H1 (cell line): ENCODE data around the gene CRAT. TPM values are rescaled to one million over a fixed set of nuclear protein-coding genes. Genes with fewer than 3 reads are reported as not detected.

Experiments used
- CTCF ChIA-PET: fragments of 300-600 bp; sonication (Branson Sonifier 250); formaldehyde crosslinking; loops from one replicate; lab custom pipeline; 2021; ENCODE audit not compliant: partially characterized antibody; lab: Charles Lee
- POLR2A ChIA-PET: fragments of 300-600 bp; sonication (Branson Sonifier 250); formaldehyde crosslinking; loops from one replicate; lab custom pipeline; 2021; ENCODE audit warnings: inconsistent platforms; ENCODE audit not compliant: partially characterized antibody; lab: Charles Lee
- DNase-seq, 2 experiments: peaks; one replicate each; pipeline versions ENCODE4 v3.0.0 to v3.0.0-alpha.2; 2010 to 2022; ENCODE audit warnings: low spot score in 2 of 2, low read depth in 1 of 2, mixed read lengths in 1 of 2
- FAIRE-seq: peaks from 2 replicates; lab custom pipeline; 2011; peaks lifted over from hg19 to GRCh38; lab: Jason Lieb, UNC
- H2AFZ ChIP-seq: 2 replicates; pipeline ENCODE4 v1.8.1; 2012; ENCODE audit warnings: low read length, inconsistent platforms
- H2AK5ac ChIP-seq: 2 replicates; pipeline ENCODE4 v1.6.1; 2013; ENCODE audit warnings: low read depth, low read length
- H2BK120ac ChIP-seq: replicated peaks from 2 replicates; pipeline ENCODE3; 2013; ENCODE audit warnings: low read depth, low read length, inconsistent platforms
- H2BK12ac ChIP-seq: 2 replicates; pipeline ENCODE4 v1.6.1; 2013; ENCODE audit warnings: low read depth, low read length
- H2BK15ac ChIP-seq: 2 replicates; pipeline ENCODE4 v1.6.1; 2013; ENCODE audit warnings: low read length
- H2BK20ac ChIP-seq: 2 replicates; pipeline ENCODE4 v1.6.1; 2013; ENCODE audit warnings: low read length
- H2BK5ac ChIP-seq: 2 replicates; pipeline ENCODE4 v1.6.1; 2013; ENCODE audit warnings: low read depth, low read length
- H3K14ac ChIP-seq: 2 replicates; pipeline ENCODE4 v1.6.1; 2013; ENCODE audit warnings: inconsistent platforms; ENCODE audit not compliant: insufficient read length
- H3K18ac ChIP-seq: 2 replicates; pipeline ENCODE4 v1.6.1; 2013; ENCODE audit warnings: low read length; ENCODE audit errors: extremely low read depth
- H3K23ac ChIP-seq: 2 replicates; pipeline ENCODE4 v1.6.1; 2013; ENCODE audit warnings: inconsistent platforms; ENCODE audit not compliant: insufficient read length
- H3K23me2 ChIP-seq: 2 replicates; pipeline ENCODE4 v1.6.1; 2013; ENCODE audit warnings: low read depth, low read length
- H3K27ac ChIP-seq: 2 replicates; pipeline ENCODE4 v1.6.1; 2011; ENCODE audit warnings: low read depth, low read length, inconsistent platforms
- H3K27me3 ChIP-seq, 4 experiments: replicated peaks in 1 of 4; 1 replicate in 1 of 4; 2 replicates in 3 of 4; pipeline versions ENCODE4 v1.6.1 to v1.8.1; 2011 to 2013; ENCODE audit warnings: low read length in 3 of 4, mild to moderate bottlenecking in 3 of 4, inconsistent platforms in 2 of 4, mixed read lengths in 2 of 4, moderate library complexity in 1 of 4; ENCODE audit not compliant: control insufficient read depth in 3 of 4, insufficient read depth in 3 of 4; ENCODE audit errors: extremely low read depth in 1 of 4
- H3K36me3 ChIP-seq, 4 experiments: 2 replicates each; pipeline versions ENCODE4 v1.6.1 to v1.8.1; 2011 to 2013; ENCODE audit warnings: mild to moderate bottlenecking in 4 of 4, low read length in 3 of 4, moderate library complexity in 2 of 4, control low read depth in 1 of 4, inconsistent platforms in 1 of 4; ENCODE audit not compliant: insufficient read depth in 4 of 4, control insufficient read depth in 2 of 4
- H3K4ac ChIP-seq: replicated peaks from 2 replicates; pipeline ENCODE3; 2013; ENCODE audit warnings: low read length, low read depth, mixed read lengths, inconsistent platforms; ENCODE audit not compliant: insufficient read length
- H3K4me1 ChIP-seq, 4 experiments: replicated peaks in 1 of 4; 1 replicate in 1 of 4; 2 replicates in 3 of 4; pipeline versions ENCODE4 v1.6.1 to v1.8.1; 2011 to 2013; ENCODE audit warnings: low read length in 3 of 4, inconsistent platforms in 2 of 4, mixed read lengths in 1 of 4; ENCODE audit not compliant: insufficient read depth in 4 of 4, control insufficient read depth in 3 of 4
- H3K4me2 ChIP-seq, 2 experiments: 2 replicates each; pipeline versions ENCODE4 v1.6.1 to v1.8.1; 2011 to 2013; ENCODE audit warnings: low read depth in 2 of 2, low read length in 2 of 2, control low read depth in 1 of 2, inconsistent platforms in 1 of 2, mild to moderate bottlenecking in 1 of 2; ENCODE audit not compliant: insufficient read depth in 1 of 2
- H3K4me3 ChIP-seq, 4 experiments: fragments of 200-600, 300-600 bp in 1 of 4; sonication (generic), shearing (Covaris generic), sonication (Bioruptor Twin) in 1 of 4; 2 replicates each; pipeline versions ENCODE4 v1.5.1 to v1.8.1; 2011 to 2016; ENCODE audit warnings: low read length in 4 of 4, low read depth in 3 of 4, control low read depth in 2 of 4, inconsistent platforms in 2 of 4, mild to moderate bottlenecking in 2 of 4, mixed read lengths in 1 of 4, moderate library complexity in 1 of 4; ENCODE audit not compliant: insufficient read depth in 2 of 4; ENCODE audit errors: extremely low read depth in 1 of 4
- H3K56ac ChIP-seq: replicated peaks from 2 replicates; pipeline ENCODE3; 2013; ENCODE audit warnings: low read depth, mild to moderate bottlenecking, mixed read lengths, low read length, inconsistent platforms; ENCODE audit not compliant: insufficient read length
- H3K79me1 ChIP-seq: 2 replicates; pipeline ENCODE4 v1.6.1; 2013; ENCODE audit warnings: low read depth, low read length, control low read depth
- H3K79me2 ChIP-seq, 2 experiments: 2 replicates each; pipeline versions ENCODE4 v1.6.1 to v1.8.1; 2012 to 2013; ENCODE audit warnings: low read length in 2 of 2, mild to moderate bottlenecking in 2 of 2, inconsistent platforms in 1 of 2; ENCODE audit not compliant: insufficient read depth in 2 of 2, control insufficient read depth in 1 of 2
- H3K9ac ChIP-seq, 4 experiments: replicated peaks in 1 of 4; 1 replicate in 1 of 4; 2 replicates in 3 of 4; pipeline versions ENCODE4 v1.6.1 to v1.8.1; 2011 to 2013; ENCODE audit warnings: low read depth in 3 of 4, low read length in 3 of 4, control low read depth in 2 of 4, mild to moderate bottlenecking in 2 of 4, moderate library complexity in 2 of 4, inconsistent platforms in 1 of 4; ENCODE audit errors: extremely low read depth in 1 of 4
- H3K9me3 ChIP-seq, 2 experiments: 2 replicates each; pipeline versions ENCODE4 v1.6.1 to v1.8.1; 2012 to 2013; ENCODE audit warnings: mild to moderate bottlenecking in 2 of 2, moderate library complexity in 2 of 2, control low read depth in 1 of 2, inconsistent platforms in 1 of 2, low read depth in 1 of 2, low read length in 1 of 2, mixed read lengths in 1 of 2; ENCODE audit not compliant: insufficient read depth in 2 of 2
- H4K20me1 ChIP-seq, 2 experiments: replicated peaks in 1 of 2; 2 replicates each; pipeline versions ENCODE3 to v1.8.1; 2011 to 2013; ENCODE audit warnings: inconsistent platforms in 2 of 2, low read length in 2 of 2, mild to moderate bottlenecking in 1 of 2; ENCODE audit not compliant: insufficient read depth in 2 of 2, control insufficient read depth in 1 of 2
- H4K5ac ChIP-seq: 2 replicates; pipeline ENCODE4 v1.6.1; 2013; ENCODE audit warnings: low read length, low read depth, mixed read lengths, inconsistent platforms; ENCODE audit not compliant: insufficient read length
- H4K8ac ChIP-seq: 2 replicates; pipeline ENCODE4 v1.8.0; 2013; ENCODE audit warnings: mild to moderate bottlenecking, moderate library complexity, low read length, inconsistent platforms; ENCODE audit not compliant: insufficient read depth; ENCODE audit errors: extremely low read depth
- H4K91ac ChIP-seq: replicated peaks from 2 replicates; pipeline ENCODE3; 2013; ENCODE audit warnings: low read length, mixed read lengths, inconsistent platforms; ENCODE audit not compliant: insufficient read length
- BCL11A ChIP-seq, 2 experiments: IDR thresholded peaks; one replicate each; pipeline ENCODE4 v1.6.1; 2011; ENCODE audit warnings: low read depth in 2 of 2, low read length in 2 of 2, mild to moderate bottlenecking in 2 of 2
- CHD1 ChIP-seq: IDR thresholded peaks from 2 replicates; pipeline ENCODE4 v1.6.1; 2012; ENCODE audit warnings: low read depth, low read length, improper control_type of control experiment
- FOSL1 ChIP-seq: IDR thresholded peaks from 2 replicates; pipeline ENCODE4 v1.6.1; 2011; ENCODE audit warnings: mild to moderate bottlenecking, low read depth, low read length, moderate library complexity; ENCODE audit not compliant: insufficient read depth
- NRF1 ChIP-seq: IDR thresholded peaks from 2 replicates; pipeline ENCODE4 v1.6.1; 2011; ENCODE audit warnings: mild to moderate bottlenecking, low read depth, low read length, improper control_type of control experiment
- POLR2A ChIP-seq, 2 experiments: IDR thresholded peaks; 1 replicate in 1 of 2; 2 replicates in 1 of 2; pipeline ENCODE4 v1.6.1; 2011; ENCODE audit warnings: low read depth in 2 of 2, low read length in 2 of 2, mild to moderate bottlenecking in 2 of 2; ENCODE audit errors: control extremely low read depth in 1 of 2
- POU5F1 ChIP-seq: IDR thresholded peaks from 2 replicates; pipeline ENCODE4 v1.6.1; 2011; ENCODE audit warnings: low read depth, mild to moderate bottlenecking, low read length, moderate library complexity
- RXRA ChIP-seq: IDR thresholded peaks from 2 replicates; pipeline ENCODE4 v1.6.1; 2011; ENCODE audit warnings: low read depth, mild to moderate bottlenecking, low read length, moderate library complexity; ENCODE audit not compliant: insufficient read depth
- TEAD4 ChIP-seq: IDR thresholded peaks from 2 replicates; pipeline ENCODE4 v1.6.1; 2012; ENCODE audit warnings: low read depth, low read length, inconsistent platforms, mixed read lengths
- WGBS, 2 experiments: shearing (Covaris generic) in 1 of 2; methylation state at CpG; one replicate each; pipeline versions ENCODE4 v1.1.6 to v1.1.7; 2013 to 2015; ENCODE audit warnings: low lambda C conversion rate in 2 of 2, mixed read lengths in 2 of 2, inconsistent platforms in 1 of 2, low coverage in 1 of 2, missing lambda C conversion rate in 1 of 2; ENCODE audit not compliant: insufficient replicate concordance in 2 of 2, insufficient coverage in 1 of 2, insufficient read length in 1 of 2; ENCODE audit errors: extremely low coverage in 1 of 2, missing lambda C conversion rate in 1 of 2; 5-methylcytosine and 5-hydroxymethylcytosine counted together
- polyA plus RNA-seq, 7 experiments: library from polyadenylated mRNA; depleted of rRNA in 3 of 7; stranded (reverse) in 5 of 7; unstranded in 2 of 7; fragments of >200 nt in 5 of 7; fragments of 200-250 nt in 2 of 7; gene quantifications; 1 replicate in 5 of 7; 2 replicates in 1 of 7; 4 replicates in 1 of 7; pipeline versions ENCODE4 v1.2.1 to v1.2.3, GENCODE V29; 2011 to 2013; ENCODE audit warnings: missing spikeins in 2 of 7, mixed read lengths in 2 of 7
- total RNA-seq: library from RNA; stranded (reverse); fragmentation: NEBNext Ultra II Directional; extraction: Animal tissue kit (Norgen Biotek cat#: 25700); gene quantifications from 2 replicates; pipeline ENCODE4 v1.2.1, GENCODE V29; 2021
- TF ChIP-seq, protein P1 (sequence below): IDR thresholded peaks from 2 replicates; pipeline ENCODE4 v1.6.1; 2012; ENCODE audit warnings: inconsistent platforms

CRAT gene
- total and polyA plus RNA-seq, 2 of the 8 experiments (the other 6 are each of a cell fraction or from before 2014, with no cell fraction given), result 8.2 to 17.3 TPM

DNA sequence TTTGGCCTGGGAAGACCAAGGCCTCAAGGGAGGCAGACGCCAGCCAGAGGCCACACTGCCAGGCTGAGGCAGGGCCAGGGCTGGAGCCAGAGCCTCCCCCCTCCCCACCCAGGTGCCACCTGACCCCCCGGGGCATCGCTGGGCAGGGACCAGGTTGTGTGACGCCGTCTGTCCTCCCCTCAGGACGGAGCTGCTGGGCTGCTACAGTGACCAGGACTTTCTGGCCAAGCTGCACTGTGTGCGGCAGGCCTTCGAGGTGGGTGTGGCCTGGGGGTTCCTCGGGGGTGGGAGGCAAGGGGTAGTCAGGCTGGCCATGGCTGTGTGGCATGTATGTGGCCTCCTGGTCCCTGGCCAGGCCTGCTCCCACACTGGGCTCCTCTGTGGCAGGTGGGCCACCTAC is 47.5 kb downstream of the CRAT start:
- POLR2A ChIA-PET, result no interaction called here
- peaks cover 4 to 39% (median 20%) of the 10 kb centered on the region in 4 experiments; a peak in 7 of 8 replicates for H3K36me3 ChIP-seq
- CTCF ChIA-PET, result interaction anchor here (0.9 kb wide), 1 partner anchor 11 kb away, joined by 3 read pairs; no protein-coding TSS in a partner anchor
- no peak overlapping the region for H4K5ac ChIP-seq
- no peak overlapping the region for H3K4me2 ChIP-seq
- no peak overlapping the region for H2BK12ac ChIP-seq
- H3K79me1 ChIP-seq, result no peaks in the 10 kb centered on the region
- no peaks in the 10 kb centered on the region for H3K4me1 ChIP-seq
- DNase-seq (no peak), FAIRE-seq (no peak)
- H3K23ac ChIP-seq, result no peak overlapping the region
- no peak overlapping the region for H2BK5ac ChIP-seq
- no peaks in the 10 kb centered on the region for H3K9me3 ChIP-seq
- no peaks in the 10 kb centered on the region for H3K23me2 ChIP-seq
- no peak overlapping the region for H3K4me3 ChIP-seq
- 91% methylated on average over 9 of the region's 9 CpGs; no CpG with 5 or more reads in 1 of the 2 experiments for WGBS, 2 experiments
- H3K9ac ChIP-seq, result no peak overlapping the region
- no peak overlapping the region for H2BK20ac ChIP-seq
- H3K56ac ChIP-seq, result no peak overlapping the region
- TF ChIP-seq, protein P1, sequence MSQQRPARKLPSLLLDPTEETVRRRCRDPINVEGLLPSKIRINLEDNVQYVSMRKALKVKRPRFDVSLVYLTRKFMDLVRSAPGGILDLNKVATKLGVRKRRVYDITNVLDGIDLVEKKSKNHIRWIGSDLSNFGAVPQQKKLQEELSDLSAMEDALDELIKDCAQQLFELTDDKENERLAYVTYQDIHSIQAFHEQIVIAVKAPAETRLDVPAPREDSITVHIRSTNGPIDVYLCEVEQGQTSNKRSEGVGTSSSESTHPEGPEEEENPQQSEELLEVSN, result no peak
- TF ChIP-seq TEAD4 (no peak), CHD1 (no peak), FOSL1 (no peak), POU5F1 (no peak), NRF1 (no peak), POLR2A (IDR thresholded peaks at IDR 0.05; ENCODE audit: control extremely low read depth in 1 of 2, low read depth in 2 of 2, low read length in 2 of 2) (no peak), BCL11A (IDR thresholded peaks at IDR 0.05; ENCODE audit: low read depth in 2 of 2, low read length in 2 of 2) (no peak), RXRA (no peak)
- H3K79me2 ChIP-seq, result no peaks in the 10 kb centered on the region
- H2AFZ ChIP-seq, result no peak overlapping the region
- no peak overlapping the region for H3K18ac ChIP-seq
- H4K8ac ChIP-seq, result peak overlapping the region; percentile 36; the same call in 1 of the 2 replicates
- no peaks in the 10 kb centered on the region for H3K27me3 ChIP-seq
- H2BK120ac ChIP-seq, result no peak overlapping the region
- H2BK15ac ChIP-seq, result no peak overlapping the region
- H4K91ac ChIP-seq, result no peak overlapping the region
- H3K4ac ChIP-seq, result no peak overlapping the region
- H4K20me1 ChIP-seq, result peaks cover 1 to 2% of the 10 kb centered on the region in 2 experiments
- no peak overlapping the region for H3K14ac ChIP-seq
- no peak overlapping the region for H2AK5ac ChIP-seq
- no peak overlapping the region for H3K27ac ChIP-seq
